ENCODE measurements around the gene CARD9. TPM values are rescaled to one million over a fixed set of nuclear protein-coding genes. Genes with fewer than 3 reads are reported as not detected.

CARD9 gene
- total and polyA plus RNA-seq, 11 donors, result 0.30 to 7.1 (median 0.77) TPM

DNA sequence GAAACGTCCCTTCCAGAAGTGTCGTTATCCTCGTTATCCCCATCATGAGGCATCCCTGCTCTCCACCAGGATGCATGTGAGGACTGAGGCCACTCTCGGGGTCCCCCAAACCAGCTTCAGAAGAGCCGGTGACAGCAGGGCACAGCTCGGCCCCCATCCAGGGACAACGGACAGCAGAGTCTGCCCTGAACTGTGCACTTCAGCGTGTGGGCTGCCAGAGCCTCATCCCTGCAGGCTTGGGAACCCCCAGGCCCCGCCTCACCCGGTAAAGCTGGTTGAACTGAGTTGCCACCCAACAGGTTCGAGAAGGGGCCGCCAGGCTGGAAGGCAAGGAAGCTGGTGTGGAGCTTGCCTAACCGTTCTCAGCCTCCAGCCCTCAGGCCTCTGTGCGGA, 710 bp upstream of the CARD9 start:
- no peak overlapping the region for H3K27ac ChIP-seq
- intact Hi-C loops (cut with DNase I), result no loop called here
- peak overlapping the region in 1 of 12 donors; percentile 63 for H3K4me3 ChIP-seq
- DNase-seq (no peak), ATAC-seq (no peak)
- TF ChIP-seq, protein P1, sequence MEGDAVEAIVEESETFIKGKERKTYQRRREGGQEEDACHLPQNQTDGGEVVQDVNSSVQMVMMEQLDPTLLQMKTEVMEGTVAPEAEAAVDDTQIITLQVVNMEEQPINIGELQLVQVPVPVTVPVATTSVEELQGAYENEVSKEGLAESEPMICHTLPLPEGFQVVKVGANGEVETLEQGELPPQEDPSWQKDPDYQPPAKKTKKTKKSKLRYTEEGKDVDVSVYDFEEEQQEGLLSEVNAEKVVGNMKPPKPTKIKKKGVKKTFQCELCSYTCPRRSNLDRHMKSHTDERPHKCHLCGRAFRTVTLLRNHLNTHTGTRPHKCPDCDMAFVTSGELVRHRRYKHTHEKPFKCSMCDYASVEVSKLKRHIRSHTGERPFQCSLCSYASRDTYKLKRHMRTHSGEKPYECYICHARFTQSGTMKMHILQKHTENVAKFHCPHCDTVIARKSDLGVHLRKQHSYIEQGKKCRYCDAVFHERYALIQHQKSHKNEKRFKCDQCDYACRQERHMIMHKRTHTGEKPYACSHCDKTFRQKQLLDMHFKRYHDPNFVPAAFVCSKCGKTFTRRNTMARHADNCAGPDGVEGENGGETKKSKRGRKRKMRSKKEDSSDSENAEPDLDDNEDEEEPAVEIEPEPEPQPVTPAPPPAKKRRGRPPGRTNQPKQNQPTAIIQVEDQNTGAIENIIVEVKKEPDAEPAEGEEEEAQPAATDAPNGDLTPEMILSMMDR (IDR thresholded peaks at IDR 0.05), result no peak
- TF ChIP-seq POLR2A (IDR thresholded peaks at IDR 0.05), result no peak
- H3K36me3 ChIP-seq, result peaks cover 0 to 13% (median 0%) of the 10 kb centered on the region in 9 donors
- peaks cover 0 to 25% (median 5%) of the 10 kb centered on the region in 12 donors for H3K4me1 ChIP-seq
- WGBS, 4 donors, result 88 to 97% (median 92%) methylated on average over 10 to 14 of the region's 14 CpGs
- H3K27me3 ChIP-seq, result no peaks in the 10 kb centered on the region
- no peaks in the 10 kb centered on the region for H3K9me3 ChIP-seq

- DNase-seq (peak; percentile 60 to 85 (median 72)), ATAC-seq (peak in 3 of 4 donors; percentile 54 to 72 (median 64))
- H3K9me3 ChIP-seq, result no peaks in the 10 kb centered on the region
- peak overlapping the region in 2 of 12 donors; percentile 46 to 77 for H3K27ac ChIP-seq
- H3K4me3 ChIP-seq, result peak overlapping the region in 9 of 12 donors; percentile 12 to 63 (median 33)
- H3K36me3 ChIP-seq, result peaks cover 0 to 4% (median 0%) of the 10 kb centered on the region in 9 donors
- 34 to 40% (median 38%) methylated on average over 9 to 21 of the region's 21 CpGs for WGBS, 4 donors
- TF ChIP-seq, protein P1 (IDR thresholded peaks at IDR 0.05), result peak in 2 of 12 donors; percentile 14 to 15
- no peak for TF ChIP-seq POLR2A (IDR thresholded peaks at IDR 0.05)
- peaks cover 0 to 25% (median 4%) of the 10 kb centered on the region in 12 donors for H3K4me1 ChIP-seq
- intact Hi-C loops (cut with DNase I), result no loop called here
- H3K27me3 ChIP-seq, result no peaks in the 10 kb centered on the region
Observed at GRCh38 chr9:136372561-136373299, 739 bp downstream of the CARD9 start.

DNA sequence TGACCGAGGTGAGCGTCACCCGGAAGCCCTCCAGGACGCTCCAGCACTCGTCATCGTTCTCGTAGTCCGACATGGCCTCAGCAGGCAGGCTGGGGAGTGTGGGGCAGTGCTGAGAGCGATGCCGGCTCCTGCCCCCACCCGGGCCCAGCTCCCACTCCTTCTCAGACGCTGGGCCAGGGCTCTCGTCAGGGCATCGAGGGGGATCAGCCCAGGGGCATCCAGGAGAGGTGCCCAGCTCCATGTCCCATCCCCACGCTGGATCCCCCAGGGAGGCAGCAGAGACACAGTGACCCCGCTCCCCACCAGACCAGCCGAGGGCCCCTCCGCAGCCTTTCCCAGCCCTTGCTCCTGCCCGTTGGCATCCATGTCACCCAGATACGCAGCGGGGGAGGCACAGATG, 1.5 kb downstream of the CARD9 start:
- H3K4me3 ChIP-seq, result peak overlapping the region in 1 of 12 donors; percentile 63
- TF ChIP-seq POLR2A (IDR thresholded peaks at IDR 0.05), result no peak
- TF ChIP-seq, protein P1 (IDR thresholded peaks at IDR 0.05), result no peak
- H3K36me3 ChIP-seq, result peaks cover 0 to 4% (median 0%) of the 10 kb centered on the region in 9 donors
- DNase-seq (no peak), ATAC-seq (no peak)
- no peaks in the 10 kb centered on the region for H3K27me3 ChIP-seq
- H3K27ac ChIP-seq, result peak overlapping the region in 1 of 12 donors; percentile 55
- WGBS, 4 donors, result 89 to 90% (median 90%) methylated on average over 21 of the region's 21 CpGs
- H3K9me3 ChIP-seq, result no peaks in the 10 kb centered on the region
- intact Hi-C loops (cut with DNase I), result no loop called here
- peaks cover 0 to 19% (median 4%) of the 10 kb centered on the region in 12 donors for H3K4me1 ChIP-seq

DNA sequence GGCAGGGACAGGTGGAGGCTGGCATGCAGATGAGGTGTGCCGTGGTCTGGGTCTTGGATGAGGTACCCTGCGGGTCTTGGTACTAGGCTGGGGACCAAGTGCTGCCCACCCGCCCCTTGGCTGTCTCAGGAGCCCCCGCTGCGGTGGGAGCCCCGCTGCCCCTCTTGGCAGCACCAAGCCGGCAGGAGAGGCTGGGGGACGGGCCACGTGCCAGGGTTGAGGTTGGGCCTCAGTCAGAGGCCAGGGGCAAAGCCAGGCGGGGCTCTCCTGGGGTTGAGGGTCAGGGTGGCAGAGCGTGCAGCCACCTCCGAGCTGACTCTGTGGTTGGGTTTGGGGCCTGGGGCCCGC, 2.0 kb downstream of the CARD9 start:
- H3K4me3 ChIP-seq, result no peak overlapping the region
- no peaks in the 10 kb centered on the region for H3K27me3 ChIP-seq
- ATAC-seq (no peak), DNase-seq (no peak)
- 75 to 94% (median 86%) methylated on average over 1 to 13 of the region's 13 CpGs for WGBS, 4 donors
- intact Hi-C loops (cut with DNase I), result no loop called here
- H3K36me3 ChIP-seq, result peaks cover 0 to 4% (median 0%) of the 10 kb centered on the region in 9 donors
- no peaks in the 10 kb centered on the region for H3K9me3 ChIP-seq
- no peak overlapping the region for H3K27ac ChIP-seq
- H3K4me1 ChIP-seq, result peaks cover 0 to 16% (median 4%) of the 10 kb centered on the region in 12 donors
- TF ChIP-seq, protein P1 (IDR thresholded peaks at IDR 0.05), result no peak
- TF ChIP-seq POLR2A (IDR thresholded peaks at IDR 0.05), result no peak

Measured in heart left ventricle (tissue), 16 donors.